GM19372 (cell line): Measurements from ENCODE around the gene MC3R.
"Not testable (repeated sequence)": the region's sequence is repeated elsewhere in the genome, so short reads cannot be mapped to it uniquely, and the experiment has no call there.

Experiments
- ATAC-seq: cut with Tn5 transposase; IDR thresholded peaks from one replicate; pipeline ENCODE4 v1.9.1; 2021; ENCODE audit warnings: mild to moderate bottlenecking, low read depth, moderate library complexity; ENCODE audit not compliant: unreplicated experiment

Gene MC3R

DNA sequence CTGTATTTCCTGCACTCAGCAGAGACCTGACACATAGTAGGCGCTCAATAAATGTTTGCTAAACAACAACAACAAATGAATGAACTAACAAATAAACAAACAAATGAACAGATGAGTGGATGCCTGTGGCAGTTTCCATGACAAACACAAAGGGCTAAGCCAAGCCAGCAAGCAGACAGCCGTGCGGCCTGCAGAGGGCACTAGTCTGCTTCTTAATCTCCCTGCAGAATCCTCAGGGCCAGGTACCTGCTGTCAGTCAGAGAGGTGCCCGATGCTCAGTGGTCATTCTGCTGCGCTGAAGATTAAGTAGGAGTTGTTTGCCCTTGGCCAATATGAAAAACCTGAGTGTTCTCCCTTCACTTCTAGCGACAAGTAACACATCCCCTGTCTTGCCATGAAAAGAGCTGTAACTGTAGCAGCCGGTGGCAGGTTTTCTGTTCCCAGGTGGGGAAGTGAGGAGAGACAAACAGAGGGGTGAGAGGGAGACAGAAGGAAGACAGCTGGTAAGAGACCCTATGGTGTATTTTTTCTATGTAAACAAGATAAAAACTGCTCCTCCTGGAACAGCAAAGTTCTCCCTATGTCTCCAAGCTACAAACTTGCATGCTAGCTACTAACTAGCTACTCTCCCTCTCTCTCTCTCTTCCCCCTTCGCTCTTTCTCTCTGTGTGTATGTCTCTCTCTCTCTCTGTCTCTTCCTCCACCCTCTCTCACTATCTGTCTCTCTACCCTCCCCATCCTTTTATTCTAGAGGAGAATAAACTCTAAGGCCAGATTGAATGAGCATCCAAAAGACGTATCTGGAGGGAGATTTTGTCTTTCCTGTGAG is at the start of gene MC3R:
Gene MC3R, plus strand, starts transcription at position 779 of the 829 bp plus-strand sequence. CDS start 112 bp downstream, outside the sequence.
- ATAC-seq = peak; percentile 77

DNA sequence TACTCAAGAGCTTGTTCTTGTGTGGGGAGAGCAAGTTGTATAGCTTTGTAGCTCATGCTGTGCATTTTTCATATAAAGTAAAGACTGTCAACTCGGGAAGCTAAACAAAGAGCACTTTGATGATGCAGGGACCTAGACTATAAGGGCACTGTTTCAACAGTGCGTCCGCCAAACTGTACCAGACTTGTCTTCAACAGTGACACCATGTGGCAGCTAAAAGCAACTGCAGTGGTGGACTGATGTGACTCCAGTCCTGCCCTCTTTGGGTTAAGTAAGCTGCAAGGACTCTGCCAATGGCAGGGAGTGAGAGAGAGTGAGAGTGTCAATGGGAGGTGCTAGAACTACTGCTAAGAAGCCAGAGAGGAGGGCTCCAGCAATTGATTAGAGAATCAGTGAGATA is 48.1 kb upstream of the MC3R start:
- ATAC-seq = no peak

DNA sequence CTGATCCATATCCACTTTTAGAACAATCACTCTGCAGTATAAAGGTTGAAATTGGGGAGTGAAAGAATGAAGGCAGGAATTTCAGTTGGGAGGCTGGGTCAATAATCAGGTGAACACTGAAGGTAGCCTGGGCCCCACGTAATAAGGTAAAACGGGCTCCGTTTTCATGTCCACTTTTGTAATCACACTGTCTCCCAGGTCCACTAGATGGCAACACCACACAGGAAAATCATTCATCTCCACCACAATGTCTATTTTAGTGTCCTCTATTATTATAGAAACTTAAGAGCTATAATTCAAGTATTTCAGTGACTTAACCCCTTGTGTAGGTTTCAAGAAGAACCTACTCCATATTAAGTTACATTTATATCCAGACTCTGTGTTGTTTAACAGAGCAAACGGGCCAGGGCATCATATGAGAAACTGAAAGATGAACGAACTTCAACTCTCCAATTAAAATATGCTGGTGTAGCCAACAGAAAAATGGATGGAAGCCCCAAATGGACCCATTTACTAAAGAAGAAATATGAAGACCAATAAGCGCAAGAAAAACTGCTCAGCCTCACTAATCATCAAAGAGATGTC is 45.9 kb upstream of the MC3R start:
- ATAC-seq = no peak

DNA sequence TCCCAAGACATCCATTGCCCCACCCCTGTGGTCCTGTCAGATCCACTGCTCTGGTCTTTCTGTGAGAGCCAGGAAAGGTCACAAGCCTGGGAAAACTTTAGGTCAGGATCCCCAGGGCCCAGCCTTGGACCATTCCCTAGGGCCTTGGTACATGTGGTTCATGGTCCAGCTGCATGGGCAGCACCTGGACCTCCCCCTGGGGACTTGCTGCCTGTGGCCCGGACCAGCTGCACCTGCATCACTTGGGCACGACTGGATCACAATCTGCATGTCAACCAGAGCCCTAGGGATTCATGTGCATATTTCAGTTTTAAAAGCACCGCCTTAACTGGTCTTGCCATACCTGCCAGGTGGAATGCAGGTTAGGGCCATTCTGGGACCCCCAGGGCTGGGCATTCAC is 44.3 kb upstream of the MC3R start:
- no peak for ATAC-seq

DNA sequence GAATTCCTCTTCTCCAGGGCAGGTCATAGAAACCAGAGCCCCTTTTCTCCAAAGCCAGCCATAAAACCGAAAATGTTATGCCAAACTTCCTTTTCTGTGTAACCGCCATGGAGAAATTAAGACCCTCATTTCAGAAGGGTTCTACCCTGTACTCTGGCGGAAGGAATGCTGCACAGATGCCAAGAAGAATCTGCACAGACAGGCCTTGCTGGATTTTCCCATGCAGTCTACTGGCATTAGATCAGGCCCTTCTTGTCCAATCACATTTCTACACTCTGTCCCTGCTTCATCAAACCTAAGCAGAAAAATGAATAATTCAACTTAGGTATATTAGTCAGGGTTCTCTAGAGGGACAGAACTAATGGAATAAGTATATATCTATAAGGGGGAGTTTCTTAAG is 43.2 kb upstream of the MC3R start:
- ATAC-seq = no peak

DNA sequence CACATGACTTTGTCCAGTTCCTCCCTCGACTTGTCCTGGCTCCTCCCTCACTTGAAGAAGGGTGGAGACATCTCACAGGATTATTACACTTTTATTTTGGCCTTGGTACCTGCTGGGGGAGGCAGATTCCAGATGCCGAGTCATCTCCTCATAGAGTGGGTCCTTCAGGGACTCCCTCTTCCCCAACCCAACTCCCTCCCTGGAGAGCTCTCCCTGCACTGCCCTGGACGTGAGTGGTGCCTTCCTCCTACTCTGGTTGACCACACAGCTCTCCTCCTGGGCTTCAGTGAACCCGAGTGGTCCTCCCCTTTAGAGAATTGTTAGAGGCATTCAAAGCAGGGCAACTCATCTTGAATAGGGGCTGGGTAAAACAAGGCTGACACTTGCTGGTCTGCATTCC is 40.9 kb upstream of the MC3R start:
- ATAC-seq = no peak

DNA sequence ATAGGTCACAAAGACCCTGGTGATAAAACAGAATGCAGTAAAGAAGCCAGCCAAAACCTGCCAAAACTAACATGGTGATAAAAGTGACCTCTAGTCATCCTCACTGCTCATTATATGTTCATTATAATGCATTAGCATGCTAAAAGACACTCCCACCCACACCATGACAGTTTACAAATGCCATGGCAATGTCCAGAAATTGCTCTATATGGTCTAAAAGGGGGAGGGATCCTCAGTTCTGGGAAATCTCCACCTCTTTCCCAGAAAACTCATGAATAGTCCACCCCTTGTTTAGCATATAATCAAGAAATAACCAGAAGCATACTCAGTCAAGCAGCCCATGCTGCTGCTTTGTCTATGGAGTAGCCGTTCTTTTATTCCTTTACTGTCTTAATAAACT is 40.4 kb upstream of the MC3R start:
- no peak for ATAC-seq

DNA sequence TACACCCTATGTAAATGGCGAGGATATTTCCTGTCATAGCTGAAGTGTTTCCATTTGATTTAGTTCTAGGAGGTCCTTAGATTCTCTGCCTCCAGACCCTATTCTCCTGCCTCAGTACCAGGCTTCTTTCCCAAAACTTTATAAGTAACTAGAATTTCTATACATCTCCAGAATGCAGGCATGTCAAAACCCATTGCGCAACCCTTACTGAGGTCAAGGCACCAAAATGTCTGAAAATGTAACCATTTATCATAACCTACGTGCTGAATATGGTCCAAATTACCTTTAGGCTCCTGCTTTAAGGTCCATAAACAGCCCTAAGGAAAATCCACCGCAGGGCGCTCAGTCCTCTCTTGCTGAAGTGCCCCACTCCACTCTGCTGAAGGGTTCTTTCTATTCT is 37.5 kb upstream of the MC3R start:
- ATAC-seq = no peak

DNA sequence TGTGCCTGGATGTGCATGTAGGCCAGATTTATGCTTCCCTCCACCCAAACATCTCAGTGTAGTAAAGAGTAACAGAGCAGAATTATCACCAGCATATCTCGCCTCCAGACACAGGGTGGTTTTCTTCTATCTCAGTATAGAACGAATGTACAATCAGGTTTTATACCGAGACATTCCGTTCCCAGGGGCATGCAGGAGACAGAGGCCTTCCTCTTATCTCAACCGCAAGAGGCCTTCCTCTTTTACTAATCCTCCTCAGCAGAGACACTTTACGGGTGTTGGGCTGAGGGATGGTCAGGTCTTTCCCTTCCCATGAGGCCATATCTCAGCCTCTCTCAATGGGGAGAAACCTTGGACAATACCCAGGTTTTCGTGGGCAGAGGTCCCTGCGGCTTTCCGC is 36.4 kb upstream of the MC3R start:
- ATAC-seq = no peak

DNA sequence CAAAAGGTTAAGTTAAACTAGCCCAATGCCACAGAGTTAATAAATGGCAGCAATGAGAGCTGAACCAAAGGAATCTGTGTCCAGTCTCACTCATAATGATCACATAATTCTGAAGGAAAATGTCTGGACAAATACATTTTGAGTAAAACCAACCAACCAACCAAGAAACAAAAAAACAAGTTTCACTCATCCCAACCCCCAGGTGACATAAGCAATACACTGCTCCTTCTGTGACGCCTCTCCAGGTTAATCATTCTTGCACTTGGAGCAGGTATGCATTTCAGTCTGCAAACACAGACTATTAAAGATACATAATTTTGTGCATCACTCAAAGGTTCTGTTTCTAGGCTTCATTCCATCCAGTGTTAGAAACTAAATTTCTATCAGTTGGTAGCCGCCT is 35.2 kb upstream of the MC3R start:
- ATAC-seq = no peak

DNA sequence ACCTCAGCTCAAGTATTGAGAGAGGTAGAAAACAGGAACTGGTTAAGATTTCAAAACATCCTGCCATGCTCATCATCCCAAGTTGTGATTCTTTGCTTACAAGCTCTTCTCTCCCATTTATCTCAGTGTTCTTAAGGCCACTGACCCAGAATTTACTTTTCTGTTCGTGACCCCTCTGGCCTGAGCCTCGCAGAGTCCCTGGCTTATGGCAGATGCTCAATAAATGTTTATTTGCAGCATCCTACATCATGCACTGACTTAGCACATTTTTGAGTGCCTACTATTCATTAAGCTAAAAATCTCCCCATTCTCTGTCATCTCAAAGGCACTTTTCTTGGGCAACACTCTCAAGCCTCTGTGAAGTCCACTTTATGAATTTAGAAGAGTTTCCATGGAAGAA is 33.4 kb upstream of the MC3R start:
- ATAC-seq = no peak

DNA sequence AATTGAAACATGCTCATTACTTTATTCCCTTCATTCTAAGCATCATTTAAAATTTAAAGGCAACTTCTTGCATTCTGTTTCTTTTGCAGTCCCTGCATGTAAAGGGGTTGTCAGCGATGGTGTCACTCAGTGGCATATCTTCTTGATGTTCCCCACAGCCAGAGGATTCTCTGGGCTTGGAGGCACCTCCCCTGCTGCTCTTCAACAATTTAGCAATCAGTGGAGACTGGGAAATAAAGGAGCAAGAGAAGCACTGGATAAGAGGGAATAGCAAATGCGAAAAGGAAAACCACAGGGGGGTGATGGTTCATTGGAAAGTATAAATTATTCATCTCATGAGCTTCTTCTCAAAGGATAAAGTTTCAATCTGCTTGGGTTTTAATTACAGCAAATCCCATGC is 30.7 kb upstream of the MC3R start:
- ATAC-seq = no peak

DNA sequence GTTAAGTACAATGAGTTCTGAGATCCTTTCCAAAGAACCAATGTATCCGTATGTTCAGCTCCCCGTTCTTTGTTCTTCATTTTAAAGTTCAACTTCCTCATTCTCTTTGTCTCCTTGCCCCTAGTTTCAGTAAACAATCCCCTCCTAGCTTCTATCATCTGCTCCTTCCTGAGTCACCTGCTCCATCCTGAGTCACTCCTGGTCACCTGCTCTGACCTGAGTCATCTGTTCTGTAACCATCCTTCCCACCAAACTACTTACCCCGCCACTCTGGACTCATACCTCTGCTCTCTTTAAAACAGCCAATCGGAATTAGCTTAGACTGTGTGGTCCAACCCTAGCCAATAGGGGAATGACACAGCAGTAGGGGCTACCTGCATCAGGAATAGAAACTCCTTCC is 27.3 kb upstream of the MC3R start:
- ATAC-seq = not testable (repeated sequence)

DNA sequence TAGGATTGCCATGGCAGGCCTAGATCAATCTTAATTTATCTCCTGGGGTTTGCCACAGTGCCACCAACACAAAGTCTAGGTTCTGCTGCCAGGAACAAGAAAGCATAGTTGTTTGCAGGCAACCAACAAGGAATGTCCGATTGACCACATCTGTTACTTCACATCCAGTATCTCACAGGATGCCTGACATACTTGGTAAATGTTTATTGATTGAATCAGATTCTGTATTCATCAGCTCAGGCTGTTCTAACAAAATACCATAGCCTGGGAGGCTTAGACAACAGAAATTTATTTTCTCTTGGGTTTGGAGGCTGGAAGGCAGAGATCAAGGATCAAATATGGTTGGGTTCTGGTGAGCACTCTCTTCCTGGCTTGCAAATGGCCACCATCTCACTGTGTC is 26.3 kb upstream of the MC3R start:
- no peak for ATAC-seq

DNA sequence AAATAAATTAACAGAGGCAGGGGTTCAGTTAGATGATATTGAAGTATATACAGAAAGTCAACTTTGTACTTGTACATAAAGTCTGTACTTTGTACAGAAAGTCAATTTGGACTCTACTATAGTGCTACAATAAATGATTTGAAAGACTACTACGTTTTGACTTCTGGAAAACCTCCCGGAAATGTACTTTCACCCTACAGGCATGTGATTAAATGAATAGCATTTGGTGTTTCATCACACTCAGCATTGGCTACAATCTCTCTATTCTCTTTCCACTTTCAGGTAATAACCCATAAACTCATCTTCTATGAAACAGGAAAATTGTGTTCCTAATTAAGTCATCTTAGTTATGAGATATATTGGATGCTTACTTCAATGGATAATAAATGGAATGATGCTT is 25.6 kb upstream of the MC3R start:
- no peak for ATAC-seq

DNA sequence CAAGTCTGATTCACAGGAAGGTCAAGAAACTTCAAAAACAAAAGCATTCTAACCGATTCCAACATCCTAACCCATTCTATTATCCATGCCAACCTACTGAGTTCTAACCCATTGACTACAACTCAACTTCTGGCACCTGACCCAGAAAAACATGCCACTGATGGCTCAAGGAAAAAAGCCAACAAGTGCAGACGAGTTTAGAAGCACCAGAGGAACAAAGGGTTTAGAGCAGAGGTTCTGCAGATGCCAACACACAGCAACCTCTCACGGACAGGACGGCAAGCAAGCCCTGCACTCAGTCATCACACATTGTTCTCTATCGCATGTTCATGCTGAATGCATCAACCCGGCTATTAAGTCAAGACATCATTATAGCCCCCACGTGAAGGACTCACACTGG is 25.2 kb upstream of the MC3R start:
- no peak for ATAC-seq

DNA sequence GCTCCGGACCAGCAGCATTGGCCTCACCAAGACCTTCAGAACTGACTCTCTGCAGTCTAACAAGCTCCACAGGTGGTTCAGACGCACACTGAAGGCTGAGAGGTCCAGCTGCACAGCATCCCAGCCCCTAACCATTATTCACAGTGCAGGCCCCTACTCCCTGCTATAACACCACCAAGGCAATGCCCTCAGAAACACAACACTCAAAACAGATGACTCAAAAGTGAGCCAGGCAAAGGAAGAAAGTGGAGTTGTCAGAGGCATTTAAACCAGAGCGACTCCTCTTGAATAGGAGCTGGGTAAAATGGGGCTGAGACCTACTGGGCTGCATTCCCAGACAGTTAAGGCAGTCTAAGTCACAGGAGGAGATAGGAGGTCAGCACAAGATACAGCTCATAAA is 20.5 kb upstream of the MC3R start:
- ATAC-seq = no peak

DNA sequence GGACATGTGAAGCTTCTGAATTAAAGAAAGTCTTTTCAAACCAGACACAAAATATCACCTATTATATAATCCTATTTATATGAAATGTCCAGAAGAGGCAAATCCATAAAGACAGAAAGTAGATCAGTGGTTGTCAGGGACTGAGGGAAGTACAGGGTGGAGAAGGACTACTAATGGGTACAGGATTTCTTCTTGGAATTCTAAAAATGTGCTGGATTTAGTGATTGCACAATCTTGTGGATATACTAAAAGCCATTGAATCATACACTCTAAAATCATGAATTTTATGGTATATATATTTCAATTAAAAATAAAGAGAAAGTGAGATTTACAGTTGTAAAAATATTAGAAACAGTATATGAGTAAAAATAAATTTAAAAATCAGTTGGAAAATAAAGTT is 18.7 kb upstream of the MC3R start:
- no peak for ATAC-seq

DNA sequence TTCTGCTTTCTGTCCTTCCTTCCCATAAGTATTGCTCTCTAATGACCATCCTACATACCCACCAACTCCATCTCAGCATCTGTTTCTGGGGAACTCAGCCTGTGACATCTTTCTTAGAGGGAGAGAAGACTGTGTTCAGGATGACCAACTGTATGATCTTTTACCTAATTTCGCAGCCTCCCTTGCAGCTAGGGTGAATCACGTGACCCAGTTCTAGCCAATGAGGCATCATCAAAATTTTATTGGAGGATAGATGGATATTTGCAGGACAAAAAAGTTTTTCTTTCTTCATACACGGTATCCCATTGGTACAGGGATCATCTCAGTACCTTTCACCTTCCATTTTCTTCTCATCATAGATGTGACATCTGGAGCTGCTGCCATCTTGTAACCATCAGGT is 14.4 kb upstream of the MC3R start:
- no peak for ATAC-seq

DNA sequence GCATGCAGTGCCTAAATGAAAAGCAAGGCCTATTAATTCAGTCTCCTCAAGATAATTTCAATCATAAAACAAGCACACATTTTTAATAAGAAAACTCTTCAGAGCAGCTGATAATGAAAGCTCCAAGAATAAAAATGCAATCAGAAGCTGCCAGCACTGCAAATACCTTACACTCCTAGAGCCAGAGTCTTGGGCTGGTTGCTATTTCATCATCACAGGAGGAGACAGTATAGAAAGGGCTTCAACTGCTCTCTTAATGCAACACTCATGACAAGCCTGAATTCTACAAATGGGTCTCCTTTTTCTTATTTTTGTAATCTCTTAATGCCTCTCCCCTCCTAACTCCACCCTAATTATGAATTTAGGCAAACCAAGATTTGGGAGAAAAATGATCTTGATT is 11.2 kb upstream of the MC3R start:
- no peak for ATAC-seq

DNA sequence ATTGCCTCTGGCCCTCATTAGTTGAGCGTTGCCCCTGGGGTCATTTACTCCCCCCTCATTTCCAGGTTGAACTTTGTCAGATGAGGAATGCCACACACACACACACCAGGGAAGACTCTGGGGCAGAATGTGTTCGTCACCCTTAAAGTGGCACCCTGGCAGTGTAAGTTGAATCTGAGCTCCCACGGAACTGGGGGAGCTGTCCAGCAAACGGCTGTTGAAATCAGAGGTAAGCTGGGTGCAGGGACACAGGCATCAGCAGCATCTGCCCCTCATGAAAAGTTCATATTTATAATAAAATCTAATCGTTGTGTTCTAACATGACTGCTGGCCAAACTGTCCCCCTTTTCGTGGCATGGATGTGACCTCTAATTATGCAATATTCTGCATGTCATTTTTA is 4.3 kb upstream of the MC3R start:
- no peak for ATAC-seq

DNA sequence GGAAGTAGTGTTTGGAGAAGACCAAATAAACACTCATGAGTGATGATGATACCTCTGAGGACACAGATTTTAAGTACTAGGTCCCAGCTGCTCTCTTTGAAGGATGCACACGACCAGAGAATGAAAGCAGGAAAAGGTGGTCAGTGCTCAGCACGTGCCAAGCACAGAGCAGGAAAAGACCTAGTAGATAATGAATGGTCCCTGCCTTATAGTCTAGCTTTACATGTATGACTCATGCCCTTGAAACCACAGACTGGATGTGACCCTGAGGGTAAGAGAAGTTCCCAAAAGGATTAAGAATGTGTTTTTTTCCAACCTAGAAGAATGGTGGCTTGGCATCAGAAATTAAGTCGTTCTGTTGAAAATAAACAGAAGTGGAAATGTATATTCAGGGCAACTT is 2.8 kb upstream of the MC3R start:
- no peak for ATAC-seq
